ENCODE data around the gene C13orf42. TPM values are rescaled to one million over a fixed set of nuclear protein-coding genes. Genes with fewer than 3 reads are reported as not detected.

The C13orf42 gene
- polyA plus RNA-seq, 3 donors: not detected

- Histone ChIP-seq H3K36me3 (replicated peaks in 1 of 2; ENCODE audit: control insufficient read depth in 1 of 2, insufficient read depth in 2 of 2, low read length in 2 of 2) (no peaks in the 10 kb centered on the region), H3K9ac (ENCODE audit: insufficient read depth, low read length, poor library complexity, severe bottlenecking) (no peak overlapping the region), H4K20me1 (ENCODE audit: insufficient read depth, low read length) (no peaks in the 10 kb centered on the region), H3K4me2 (replicated peaks; ENCODE audit: extremely low read depth, low read length, poor library complexity, severe bottlenecking) (no peak overlapping the region), H3K27me3 (ENCODE audit: control insufficient read depth in 2 of 2, insufficient read depth in 2 of 2, low read length in 2 of 2) (no peaks in the 10 kb centered on the region), H3K9me3 (replicated peaks in 1 of 2; ENCODE audit: control insufficient read depth in 1 of 2, insufficient read depth in 1 of 2, low read length in 2 of 2) (no peaks in the 10 kb centered on the region), H2AFZ (ENCODE audit: insufficient read depth, low read depth, low read length, poor library complexity, severe bottlenecking) (no peak overlapping the region), H3K4me1 (ENCODE audit: control insufficient read depth in 1 of 2, insufficient read depth in 2 of 2, low read length in 2 of 2) (peaks cover 4 to 7% of the 10 kb centered on the region in 2 donors), H3K27ac (ENCODE audit: low read depth in 1 of 2, low read length in 2 of 2) (no peak overlapping the region), H3K4me3 (replicated peaks in 1 of 3; ENCODE audit: low read depth in 2 of 3, low read length in 3 of 3) (no peak overlapping the region), H3K79me2 (ENCODE audit: insufficient read depth, low read length) (no peaks in the 10 kb centered on the region)
- 100% methylated on average over 1 of the region's 4 CpGs for WGBS (ENCODE audit: insufficient coverage)
- no peak for TF ChIP-seq CTCF (IDR thresholded peaks at IDR 0.05)
- intact Hi-C loops (cut with micrococcal nuclease): no loop called here
- H3K9me3 Mint-ChIP-seq: no peaks in the 10 kb centered on the region
- peaks cover 0 to 5% (median 2%) of the 10 kb centered on the region in 3 donors for H3K27me3 Mint-ChIP-seq (ENCODE audit: low read depth in 3 of 3)
- no peaks in the 10 kb centered on the region for H3K36me3 Mint-ChIP-seq
- no peak for DNase-seq
- H3K4me3 Mint-ChIP-seq: no peak overlapping the region
- H3K4me1 Mint-ChIP-seq: peaks cover 12% of the 10 kb centered on the region
- H3K27ac Mint-ChIP-seq: no peak overlapping the region
Observed at GRCh38 chr13:51158365-51158764, 47.3 kb upstream of the C13orf42 start.

- Mint-ChIP-seq H3K36me3 (no peaks in the 10 kb centered on the region), H3K4me1 (peaks cover 12% of the 10 kb centered on the region), H3K9me3 (no peaks in the 10 kb centered on the region), H3K4me3 (peak overlapping the region in 1 of 2 donors; percentile 4), H3K27ac (no peak overlapping the region), H3K27me3 (ENCODE audit: low read depth in 3 of 3) (peaks cover 0 to 3% (median 1%) of the 10 kb centered on the region in 3 donors)
- no peak overlapping the region for H2AFZ ChIP-seq (ENCODE audit: insufficient read depth, low read depth, low read length, poor library complexity, severe bottlenecking)
- no peaks in the 10 kb centered on the region for H3K36me3 ChIP-seq (replicated peaks in 1 of 2; ENCODE audit: control insufficient read depth in 1 of 2, insufficient read depth in 2 of 2, low read length in 2 of 2)
- TF ChIP-seq CTCF (IDR thresholded peaks at IDR 0.05): no peak
- H3K4me1 ChIP-seq (ENCODE audit: control insufficient read depth in 1 of 2, insufficient read depth in 2 of 2, low read length in 2 of 2): peaks cover 4 to 7% of the 10 kb centered on the region in 2 donors
- no peak overlapping the region for H3K4me3 ChIP-seq (replicated peaks in 1 of 3; ENCODE audit: low read depth in 2 of 3, low read length in 3 of 3)
- H3K27me3 ChIP-seq (ENCODE audit: control insufficient read depth in 2 of 2, insufficient read depth in 2 of 2, low read length in 2 of 2): no peaks in the 10 kb centered on the region
- no peak overlapping the region for H3K4me2 ChIP-seq (replicated peaks; ENCODE audit: extremely low read depth, low read length, poor library complexity, severe bottlenecking)
- H3K9me3 ChIP-seq (replicated peaks in 1 of 2; ENCODE audit: control insufficient read depth in 1 of 2, insufficient read depth in 1 of 2, low read length in 2 of 2): no peaks in the 10 kb centered on the region
- DNase-seq: no peak
- WGBS (ENCODE audit: insufficient coverage): no CpG with 5 or more reads among the region's 3 CpGs
- intact Hi-C loops (cut with micrococcal nuclease): no loop called here
- no peaks in the 10 kb centered on the region for H3K79me2 ChIP-seq (ENCODE audit: insufficient read depth, low read length)
- no peaks in the 10 kb centered on the region for H4K20me1 ChIP-seq (ENCODE audit: insufficient read depth, low read length)
- no peak overlapping the region for H3K9ac ChIP-seq (ENCODE audit: insufficient read depth, low read length, poor library complexity, severe bottlenecking)
- H3K27ac ChIP-seq (ENCODE audit: low read depth in 1 of 2, low read length in 2 of 2): no peak overlapping the region
Observed at GRCh38 chr13:51156648-51157047, 45.6 kb upstream of the C13orf42 start.

All from CD14-positive monocyte (primary cell).